Kidney epithelial cell (primary cell): ENCODE measurements around the gene EIF4E1B. TPM values are rescaled to one million over a fixed set of nuclear protein-coding genes. Genes with fewer than 3 reads are reported as not detected.

Source experiments
- DNase-seq: peaks from one replicate; pipeline ENCODE4 v3.0.0-alpha.2; 2010; ENCODE audit warnings: low read depth
- H3K27me3 ChIP-seq: 2 replicates; pipeline ENCODE4 v1.6.0; 2011; ENCODE audit warnings: low read length; ENCODE audit not compliant: control insufficient read depth, insufficient read depth
- H3K36me3 ChIP-seq: 2 replicates; pipeline ENCODE4 v1.5.1; 2011; ENCODE audit warnings: low read length; ENCODE audit not compliant: control insufficient read depth, insufficient read depth
- H3K4me3 ChIP-seq: 2 replicates; pipeline ENCODE4 v1.5.1; 2011; ENCODE audit warnings: low read depth, mild to moderate bottlenecking, control low read depth, low read length
- total RNA-seq: library from RNA; depleted of rRNA; stranded (reverse); fragments of >200 nt; gene quantifications from 2 replicates; pipeline ENCODE4 v1.2.3, GENCODE V29; 2015
- TF ChIP-seq, protein P1 (sequence below): IDR thresholded peaks from 2 replicates; pipeline ENCODE4 v1.5.1; 2011; ENCODE audit warnings: mild to moderate bottlenecking, moderate library complexity, low read length, control low read depth, inconsistent platforms; ENCODE audit not compliant: insufficient read depth, poor library complexity, severe bottlenecking

Gene EIF4E1B
- total RNA-seq, 1 donor from 2014 or later = not detected

DNA sequence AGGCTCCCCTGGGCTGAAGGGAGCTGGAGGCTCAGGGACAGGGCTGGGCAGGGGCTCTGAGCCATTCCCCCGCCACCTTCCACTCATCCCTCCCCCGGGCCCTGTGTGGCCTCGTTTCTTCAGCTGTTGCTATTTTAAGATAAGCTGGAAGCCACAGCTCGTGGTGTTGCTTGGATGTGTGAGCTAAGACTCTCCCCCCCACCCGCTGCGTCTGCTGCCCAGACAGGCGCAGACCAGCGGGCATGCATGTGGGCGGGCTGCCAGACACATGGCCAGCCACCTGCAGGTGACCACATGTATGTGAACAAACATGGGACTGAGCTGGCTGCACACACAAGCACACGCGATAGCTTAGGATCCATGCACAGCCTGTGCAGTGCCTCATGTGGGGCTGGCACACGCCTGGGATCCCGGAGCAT lies 8.8 kb upstream of the EIF4E1B start:
- no peak for DNase-seq
- H3K4me3 ChIP-seq = no peak overlapping the region
- no peaks in the 10 kb centered on the region for H3K36me3 ChIP-seq
- peaks cover 42% of the 10 kb centered on the region for H3K27me3 ChIP-seq
- TF ChIP-seq, protein P1, sequence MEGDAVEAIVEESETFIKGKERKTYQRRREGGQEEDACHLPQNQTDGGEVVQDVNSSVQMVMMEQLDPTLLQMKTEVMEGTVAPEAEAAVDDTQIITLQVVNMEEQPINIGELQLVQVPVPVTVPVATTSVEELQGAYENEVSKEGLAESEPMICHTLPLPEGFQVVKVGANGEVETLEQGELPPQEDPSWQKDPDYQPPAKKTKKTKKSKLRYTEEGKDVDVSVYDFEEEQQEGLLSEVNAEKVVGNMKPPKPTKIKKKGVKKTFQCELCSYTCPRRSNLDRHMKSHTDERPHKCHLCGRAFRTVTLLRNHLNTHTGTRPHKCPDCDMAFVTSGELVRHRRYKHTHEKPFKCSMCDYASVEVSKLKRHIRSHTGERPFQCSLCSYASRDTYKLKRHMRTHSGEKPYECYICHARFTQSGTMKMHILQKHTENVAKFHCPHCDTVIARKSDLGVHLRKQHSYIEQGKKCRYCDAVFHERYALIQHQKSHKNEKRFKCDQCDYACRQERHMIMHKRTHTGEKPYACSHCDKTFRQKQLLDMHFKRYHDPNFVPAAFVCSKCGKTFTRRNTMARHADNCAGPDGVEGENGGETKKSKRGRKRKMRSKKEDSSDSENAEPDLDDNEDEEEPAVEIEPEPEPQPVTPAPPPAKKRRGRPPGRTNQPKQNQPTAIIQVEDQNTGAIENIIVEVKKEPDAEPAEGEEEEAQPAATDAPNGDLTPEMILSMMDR = no peak

DNA sequence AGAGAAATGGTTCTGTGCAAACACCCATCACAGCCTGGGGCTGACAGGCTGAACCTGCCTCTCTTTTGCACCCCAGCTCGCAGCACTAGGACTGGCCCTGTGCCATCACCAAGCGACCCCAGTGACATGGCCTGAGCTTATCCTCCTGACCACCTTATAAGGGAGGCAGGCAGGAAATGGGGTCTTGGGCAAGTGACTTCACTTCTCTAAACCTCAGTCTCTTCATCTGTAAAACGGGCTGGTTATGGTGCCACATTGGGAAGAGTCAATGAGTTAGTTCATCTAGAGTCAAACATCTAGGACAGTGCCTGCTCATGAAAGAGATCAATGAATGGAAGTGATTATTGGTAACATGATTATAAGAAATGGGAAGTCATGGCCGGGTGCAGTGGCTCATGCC lies 6.3 kb upstream of the EIF4E1B start:
- H3K4me3 ChIP-seq = no peak overlapping the region
- H3K27me3 ChIP-seq = peaks cover 48% of the 10 kb centered on the region
- TF ChIP-seq, protein P1 = no peak
- no peak for DNase-seq
- no peaks in the 10 kb centered on the region for H3K36me3 ChIP-seq

DNA sequence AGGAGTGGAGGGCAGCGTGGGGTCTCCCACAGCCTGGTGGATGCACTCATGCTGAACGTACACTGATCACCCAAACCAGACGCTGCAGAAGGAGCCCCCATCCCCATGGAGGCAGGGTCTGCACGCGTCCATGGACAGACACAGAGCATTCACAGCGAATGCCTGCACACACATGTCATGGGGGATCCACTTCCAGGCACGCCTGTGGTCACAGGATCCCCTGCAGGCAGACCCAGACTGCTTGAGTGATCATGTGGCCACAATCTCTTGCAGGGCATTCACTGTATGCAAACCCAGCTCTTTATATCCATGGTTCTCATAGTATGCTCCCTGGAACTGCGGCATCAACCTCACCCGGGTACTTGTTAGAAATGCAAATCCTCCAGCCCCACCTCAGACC lies 5.5 kb upstream of the EIF4E1B start:
- H3K4me3 ChIP-seq = no peak overlapping the region
- no peaks in the 10 kb centered on the region for H3K36me3 ChIP-seq
- TF ChIP-seq, protein P1 = no peak
- H3K27me3 ChIP-seq = peaks cover 48% of the 10 kb centered on the region
- no peak for DNase-seq

DNA sequence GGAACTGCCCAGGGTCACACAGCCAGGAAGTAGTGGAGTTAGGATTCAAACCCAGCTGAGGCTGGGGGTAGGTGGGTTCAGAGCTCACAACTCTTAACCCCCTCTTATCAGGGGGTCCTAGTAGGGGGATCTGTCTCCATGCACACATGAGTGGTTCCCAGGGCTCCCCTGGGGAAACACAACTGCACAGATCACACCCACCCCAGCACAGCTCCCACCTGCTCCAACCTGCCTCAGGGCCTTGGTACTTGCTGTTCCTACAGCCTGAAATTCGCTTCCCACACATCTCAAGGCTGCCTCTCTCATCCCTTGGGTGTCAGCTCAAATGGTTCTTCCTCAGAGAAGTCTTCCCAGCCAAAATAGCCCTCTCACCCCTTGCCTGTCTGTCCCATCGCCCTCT lies 5.0 kb upstream of the EIF4E1B start:
- Histone ChIP-seq H3K4me3 (no peak overlapping the region), H3K27me3 (peaks cover 48% of the 10 kb centered on the region), H3K36me3 (no peaks in the 10 kb centered on the region)
- TF ChIP-seq, protein P1 = no peak
- DNase-seq = no peak

DNA sequence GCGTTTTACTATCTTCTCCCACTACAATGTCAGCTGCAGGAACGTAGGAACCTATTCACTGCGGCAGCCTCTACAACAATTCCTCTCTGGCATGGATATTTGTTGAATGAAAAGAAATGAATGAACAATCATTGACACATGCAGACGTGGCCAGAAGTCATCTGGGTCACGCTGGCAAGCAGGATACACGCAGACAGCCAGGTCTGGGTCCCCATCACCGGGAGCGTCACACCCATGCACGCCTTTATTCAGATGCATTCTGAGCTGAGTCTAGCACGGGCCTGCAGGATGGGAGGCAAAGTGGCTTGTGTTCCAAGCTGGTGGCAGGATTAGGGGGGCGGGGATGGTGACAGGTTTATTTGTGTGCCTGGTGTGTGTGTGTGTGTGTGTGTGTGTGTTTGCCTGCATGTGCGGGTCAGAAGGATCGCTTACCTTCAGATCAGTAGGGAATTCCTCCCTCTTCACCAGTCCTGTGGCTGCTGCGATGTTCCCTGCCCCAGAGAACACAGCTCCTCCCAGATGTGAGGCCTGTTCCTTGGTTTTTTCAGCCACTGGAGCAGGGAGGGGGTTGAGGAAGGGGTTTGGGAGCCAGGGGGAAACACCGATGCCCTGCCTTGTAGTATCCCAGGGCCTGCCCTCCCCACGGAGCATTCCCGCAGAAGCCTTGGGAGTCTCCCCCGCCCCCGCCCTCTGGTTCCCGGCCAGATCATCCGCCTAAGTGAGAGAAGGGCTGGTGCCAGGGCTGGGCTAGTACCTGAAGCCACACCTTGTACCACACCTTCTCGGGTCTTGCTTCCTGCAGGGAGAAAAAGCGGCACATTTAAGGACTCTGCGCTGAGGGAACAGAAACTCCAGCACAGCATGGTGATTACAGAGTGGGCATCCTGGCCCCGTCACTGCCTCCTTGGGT lies 4.3 kb upstream of the EIF4E1B start:
- DNase-seq = no peak
- Histone ChIP-seq H3K4me3 (no peak overlapping the region), H3K27me3 (peaks cover 48% of the 10 kb centered on the region), H3K36me3 (no peaks in the 10 kb centered on the region)
- TF ChIP-seq, protein P1 = no peak

DNA sequence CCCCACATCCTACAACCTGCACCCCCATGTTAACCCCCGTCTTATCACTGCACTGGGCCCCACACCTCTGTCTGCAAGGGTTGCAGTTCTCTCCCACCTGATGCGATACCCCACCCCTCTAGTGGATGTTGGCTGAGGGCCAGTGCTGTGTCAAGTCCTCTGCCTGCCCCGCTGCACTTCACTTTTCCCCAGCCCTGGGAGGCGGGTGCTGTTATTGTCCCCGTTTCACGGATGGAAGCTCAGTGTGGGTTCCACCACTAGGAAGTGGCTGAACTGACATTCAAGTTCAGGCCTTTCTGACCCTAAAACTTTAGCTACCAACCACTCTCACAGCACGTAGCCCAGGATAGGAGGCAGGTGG lies 3.6 kb upstream of the EIF4E1B start:
- Histone ChIP-seq H3K4me3 (no peak overlapping the region), H3K27me3 (peaks cover 47% of the 10 kb centered on the region), H3K36me3 (no peaks in the 10 kb centered on the region)
- TF ChIP-seq, protein P1 = no peak
- DNase-seq = no peak
